Aorta (tissue), 5 donors: ENCODE results near the gene NKD1. TPM values are rescaled to one million over a fixed set of nuclear protein-coding genes. Genes with fewer than 3 reads are reported as not detected.
"Not testable (repeated sequence)": the region's sequence is repeated elsewhere in the genome, so short reads cannot be mapped to it uniquely, and the experiment has no call there.

Source experiments
- ATAC-seq: fragments of 200-7000 bp; cut with Tn5 transposase; one replicate; pipeline ENCODE4 v1.9.1; 2022; ENCODE audit warnings: moderate library complexity; ENCODE audit not compliant: low FRiP score
- DNase-seq, 2 donors: peaks; one replicate each; pipeline ENCODE4 v3.0.0-alpha.2; 2020
- H3K27ac ChIP-seq, 2 donors: one replicate each; pipeline ENCODE4 v1.5.1; 2013; ENCODE audit warnings: low read length in 2 of 2, mild to moderate bottlenecking in 2 of 2, moderate library complexity in 2 of 2, control low read depth in 1 of 2, inconsistent platforms in 1 of 2, low read depth in 1 of 2
- H3K27me3 ChIP-seq, 2 donors: one replicate each; pipeline ENCODE4 v1.6.1; 2013; ENCODE audit warnings: control low read depth in 1 of 2, low read length in 1 of 2, mild to moderate bottlenecking in 1 of 2, moderate library complexity in 1 of 2; ENCODE audit not compliant: insufficient read depth in 2 of 2, control insufficient read depth in 1 of 2
- H3K36me3 ChIP-seq, 2 donors: one replicate each; pipeline ENCODE4 v1.6.1; 2013; ENCODE audit warnings: control low read depth in 1 of 2, low read length in 1 of 2, mild to moderate bottlenecking in 1 of 2; ENCODE audit not compliant: insufficient read depth in 2 of 2, control insufficient read depth in 1 of 2
- H3K4me1 ChIP-seq, 2 donors: one replicate each; pipeline ENCODE4 v1.6.1; 2013; ENCODE audit warnings: low read length in 2 of 2, control low read depth in 1 of 2, mild to moderate bottlenecking in 1 of 2, moderate library complexity in 1 of 2; ENCODE audit not compliant: insufficient read depth in 2 of 2, control insufficient read depth in 1 of 2
- H3K4me3 ChIP-seq, 2 donors: one replicate each; pipeline ENCODE4 v1.5.1; 2013; ENCODE audit warnings: low read length in 2 of 2, control low read depth in 1 of 2, mild to moderate bottlenecking in 1 of 2
- H3K9me3 ChIP-seq: one replicate; pipeline ENCODE4 v1.6.1; 2013; ENCODE audit warnings: mild to moderate bottlenecking, low read length; ENCODE audit not compliant: control insufficient read depth
- WGBS, 2 donors: extraction: QIAGEN DNeasy Blood & Tissue Kit; methylation state at CpG; one replicate each; pipeline ENCODE4 v1.1.7; 2013; 5-methylcytosine and 5-hydroxymethylcytosine counted together
- intact Hi-C, 2 donors: fragments of 100-400 bp; cut with DNase I; formaldehyde crosslinking; loops; one replicate each; pipeline versions ENCODE4 v1.14.2 to v1.15.0; 2022
- polyA plus RNA-seq, 2 donors: library from polyadenylated mRNA; stranded (reverse); fragments of 200-250 nt; gene quantifications; one replicate each; pipeline ENCODE4 v1.2.3, GENCODE V29; 2013
- total RNA-seq, 2 donors: library from RNA; stranded (reverse); fragmentation: NEBNext Ultra II Directional; extraction: Animal tissue kit (Norgen Biotek cat#: 25700); gene quantifications; one replicate each; pipeline ENCODE4 v1.2.1, GENCODE V29; 2021
- donor health status: healthy with polysubstance abuse.
- donor health status: Bipolar disorder and iron deficiency.
- donor health status: DM: no; HTN: no; CAD: no.
- donor health status: DM: no; HTN: no; CAD: no.
- donor health status: DM: yes; HTN: yes; CAD: no.

NKD1 gene
- total and polyA plus RNA-seq, 4 donors: 5.1 to 55.2 (median 21.0) TPM

DNA sequence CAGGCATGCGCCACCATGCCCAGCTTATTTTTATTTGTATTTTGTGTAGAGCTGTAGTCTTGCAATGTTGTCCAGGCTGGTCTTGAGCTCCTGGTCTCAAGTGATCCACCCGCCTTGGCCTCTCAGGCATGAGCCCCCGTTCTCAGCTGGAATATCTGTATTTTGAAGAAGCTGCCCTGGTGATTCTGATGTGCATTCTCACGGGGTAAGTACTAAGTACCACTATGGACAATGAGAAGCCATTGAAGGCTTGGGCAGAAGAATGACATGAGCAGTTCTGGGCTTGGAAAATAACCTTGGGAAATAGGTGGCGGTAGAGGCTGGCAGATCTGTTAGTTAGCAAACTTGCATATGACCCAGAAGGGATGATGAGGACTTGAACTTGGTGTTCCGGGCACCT lies 15.6 kb upstream of the NKD1 start:
- intact Hi-C loops: no loop called here
- DNase-seq (no peak), ATAC-seq (no peak)
- Histone ChIP-seq H3K36me3 (no peaks in the 10 kb centered on the region), H3K27ac (no peak overlapping the region), H3K9me3 (peaks cover 3% of the 10 kb centered on the region), H3K4me3 (no peak overlapping the region), H3K27me3 (no peaks in the 10 kb centered on the region), H3K4me1 (no peaks in the 10 kb centered on the region)
- WGBS, 2 donors: 95 to 97% methylated on average over 6 of the region's 6 CpGs

DNA sequence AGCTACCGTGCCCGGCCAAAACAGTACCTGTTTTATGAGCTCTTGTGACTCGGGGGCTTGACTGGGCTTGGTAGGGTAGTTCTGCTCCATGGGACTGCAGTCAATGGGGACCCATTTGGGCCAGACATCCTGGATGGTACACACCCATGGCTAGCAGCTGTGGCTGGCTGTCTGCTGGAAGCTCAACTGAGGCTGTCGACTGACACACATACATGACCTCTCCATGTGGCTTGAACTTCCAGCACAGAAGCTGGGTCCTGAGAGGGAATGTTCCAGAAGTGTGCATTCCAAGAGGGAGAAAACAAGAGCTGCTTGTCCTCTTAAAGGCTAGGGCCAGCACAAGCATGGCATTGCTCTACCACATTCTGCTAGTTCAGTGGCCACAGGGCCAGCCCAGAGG lies 14.9 kb upstream of the NKD1 start:
- no peak overlapping the region for H3K4me3 ChIP-seq
- no peaks in the 10 kb centered on the region for H3K36me3 ChIP-seq
- intact Hi-C loops: no loop called here
- H3K9me3 ChIP-seq: peaks cover 3% of the 10 kb centered on the region
- H3K4me1 ChIP-seq: no peaks in the 10 kb centered on the region
- no peak for DNase-seq
- no peaks in the 10 kb centered on the region for H3K27me3 ChIP-seq
- 90 to 93% methylated on average over 4 of the region's 4 CpGs for WGBS, 2 donors
- ATAC-seq: no peak
- no peak overlapping the region for H3K27ac ChIP-seq

DNA sequence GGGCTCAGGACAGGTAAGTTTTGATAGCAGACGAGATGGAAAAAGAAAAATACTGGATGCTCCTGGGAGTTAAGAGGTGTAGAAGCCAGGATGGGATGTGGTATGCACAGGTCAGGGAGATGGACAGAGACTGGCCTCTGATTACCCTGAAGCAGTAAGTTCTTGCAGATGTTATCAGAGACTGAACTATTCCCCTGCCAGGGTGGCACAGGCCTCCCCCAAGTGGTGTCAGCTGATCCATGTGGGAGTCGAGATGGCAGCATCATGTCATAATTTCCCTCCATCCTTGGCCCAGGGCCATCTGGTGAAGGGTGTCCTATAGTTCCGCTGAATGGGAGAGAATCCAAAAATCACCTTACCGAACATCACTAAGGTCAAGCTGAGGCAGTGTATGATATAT lies 14.1 kb upstream of the NKD1 start:
- intact Hi-C loops: no loop called here
- Histone ChIP-seq H3K4me1 (no peaks in the 10 kb centered on the region), H3K27me3 (no peaks in the 10 kb centered on the region), H3K4me3 (no peak overlapping the region), H3K9me3 (peaks cover 3% of the 10 kb centered on the region), H3K27ac (no peak overlapping the region), H3K36me3 (no peaks in the 10 kb centered on the region)
- 89 to 91% methylated on average over 4 of the region's 4 CpGs for WGBS, 2 donors
- ATAC-seq (no peak), DNase-seq (no peak)

DNA sequence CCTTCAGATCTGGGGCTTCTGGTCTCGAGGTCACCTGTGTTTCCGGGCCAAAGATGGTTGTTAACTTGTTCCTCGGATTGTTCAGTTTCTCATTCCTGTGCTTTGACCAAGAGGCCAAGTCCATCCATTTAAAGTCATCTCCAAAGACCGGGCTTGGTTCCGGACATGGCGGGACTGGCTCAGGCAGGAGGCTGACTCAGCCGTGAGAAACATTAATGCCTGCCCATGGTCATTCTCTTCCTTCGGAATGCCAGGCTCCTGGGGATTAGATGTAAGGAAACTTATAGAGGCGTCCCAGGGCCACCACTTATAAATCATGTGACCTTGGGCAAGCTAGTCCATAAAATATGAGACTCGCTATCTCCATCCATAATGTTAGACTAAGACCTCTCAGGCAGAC lies 13.6 kb upstream of the NKD1 start:
- 93 to 94% methylated on average over 10 of the region's 10 CpGs for WGBS, 2 donors
- no peaks in the 10 kb centered on the region for H3K4me1 ChIP-seq
- H3K27ac ChIP-seq: no peak overlapping the region
- H3K27me3 ChIP-seq: no peaks in the 10 kb centered on the region
- H3K9me3 ChIP-seq: peaks cover 3% of the 10 kb centered on the region
- H3K4me3 ChIP-seq: no peak overlapping the region
- intact Hi-C loops: no loop called here
- DNase-seq (no peak), ATAC-seq (no peak)
- H3K36me3 ChIP-seq: no peaks in the 10 kb centered on the region

GRCh38 chr16:50534958-50535357 lies 13.2 kb upstream of the NKD1 start:
- Histone ChIP-seq H3K4me1 (no peaks in the 10 kb centered on the region), H3K27ac (no peak overlapping the region), H3K4me3 (no peak overlapping the region), H3K27me3 (no peaks in the 10 kb centered on the region), H3K36me3 (no peaks in the 10 kb centered on the region), H3K9me3 (peaks cover 3% of the 10 kb centered on the region)
- intact Hi-C loops: no loop called here
- WGBS, 2 donors: 98 to 100% methylated on average over 2 of the region's 2 CpGs
- DNase-seq (no peak), ATAC-seq (no peak)

DNA sequence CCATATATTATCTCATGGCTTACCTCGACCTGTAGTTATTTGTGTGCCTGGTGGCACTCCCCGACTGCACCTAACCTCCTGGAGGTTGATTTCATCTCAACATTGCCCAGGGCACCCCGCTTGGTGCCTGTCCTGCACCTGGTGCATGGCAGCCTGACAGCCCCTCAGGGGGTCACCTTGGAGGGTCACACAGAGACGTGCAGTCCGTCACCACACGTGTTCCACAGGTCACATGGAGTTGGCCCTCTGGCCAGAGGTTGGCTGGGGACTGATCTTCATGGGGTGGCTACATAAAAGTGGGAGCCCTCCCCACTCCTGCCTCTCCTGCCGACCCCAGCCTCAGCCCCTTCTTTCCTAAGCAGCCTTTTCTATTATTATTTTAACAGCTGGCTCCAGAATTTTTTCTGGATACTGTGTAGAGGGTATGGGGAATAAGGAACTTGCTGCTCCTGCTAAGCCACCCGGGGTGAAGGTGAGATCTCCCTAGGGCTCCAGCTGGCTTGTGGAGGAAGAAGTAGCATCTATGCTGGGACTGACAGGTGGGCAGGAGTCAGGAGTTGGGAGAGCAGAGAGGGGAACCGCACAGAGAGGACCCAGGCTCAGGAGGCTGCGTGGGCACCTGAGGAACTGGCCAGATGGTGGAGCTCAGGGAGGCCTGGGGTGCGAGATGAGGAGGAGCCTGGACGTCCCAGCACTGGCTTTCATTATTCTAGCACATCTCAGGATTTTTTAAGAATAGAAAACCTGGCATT lies 12.5 kb upstream of the NKD1 start:
- Histone ChIP-seq H3K4me1 (no peaks in the 10 kb centered on the region), H3K27ac (no peak overlapping the region), H3K27me3 (no peaks in the 10 kb centered on the region), H3K4me3 (no peak overlapping the region), H3K36me3 (no peaks in the 10 kb centered on the region), H3K9me3 (no peaks in the 10 kb centered on the region)
- 87 to 91% methylated on average over 12 of the region's 12 CpGs for WGBS, 2 donors
- ATAC-seq (no peak), DNase-seq (no peak)
- intact Hi-C loops: no loop called here

- H3K4me1 ChIP-seq, intact Hi-C loops, H3K36me3 ChIP-seq, H3K4me3 ChIP-seq, DNase-seq, H3K27ac ChIP-seq, ATAC-seq, H3K9me3 ChIP-seq, H3K27me3 ChIP-seq: not testable (repeated sequence)
- 95 to 96% methylated on average over 7 of the region's 7 CpGs for WGBS, 2 donors
Measured at GRCh38 chr16:50536258-50536645, 11.9 kb upstream of the NKD1 start.

- 92 to 96% methylated on average over 8 of the region's 8 CpGs for whole genome bisulfite sequencing, 2 donors
- H3K27ac ChIP-seq: no peak overlapping the region
- no peak overlapping the region for H3K4me3 ChIP-seq
- ATAC-seq: no peak
- DNase-seq: no peak
- H3K9me3 ChIP-seq: no peaks in the 10 kb centered on the region
- no peaks in the 10 kb centered on the region for H3K4me1 ChIP-seq
- intact Hi-C loops: no loop called here
- no peaks in the 10 kb centered on the region for H3K27me3 ChIP-seq
- H3K36me3 ChIP-seq: no peaks in the 10 kb centered on the region
Measured at GRCh38 chr16:50537533-50538290, 10.5 kb upstream of the NKD1 start.
